HG02943 (cell line): ENCODE data around the gene OTUD1.
"Not testable (repeated sequence)": the region's sequence is repeated elsewhere in the genome, so short reads cannot be mapped to it uniquely, and the experiment has no call there.

Source experiments
- ATAC-seq: cut with Tn5 transposase; IDR thresholded peaks from one replicate; pipeline ENCODE4 v1.9.1; 2021; ENCODE audit warnings: mild to moderate bottlenecking, low read depth, moderate library complexity; ENCODE audit not compliant: unreplicated experiment

OTUD1 gene, protein sequence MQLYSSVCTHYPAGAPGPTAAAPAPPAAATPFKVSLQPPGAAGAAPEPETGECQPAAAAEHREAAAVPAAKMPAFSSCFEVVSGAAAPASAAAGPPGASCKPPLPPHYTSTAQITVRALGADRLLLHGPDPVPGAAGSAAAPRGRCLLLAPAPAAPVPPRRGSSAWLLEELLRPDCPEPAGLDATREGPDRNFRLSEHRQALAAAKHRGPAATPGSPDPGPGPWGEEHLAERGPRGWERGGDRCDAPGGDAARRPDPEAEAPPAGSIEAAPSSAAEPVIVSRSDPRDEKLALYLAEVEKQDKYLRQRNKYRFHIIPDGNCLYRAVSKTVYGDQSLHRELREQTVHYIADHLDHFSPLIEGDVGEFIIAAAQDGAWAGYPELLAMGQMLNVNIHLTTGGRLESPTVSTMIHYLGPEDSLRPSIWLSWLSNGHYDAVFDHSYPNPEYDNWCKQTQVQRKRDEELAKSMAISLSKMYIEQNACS

GRCh38 chr10:23438547-23439451, at the start of gene OTUD1:
Gene OTUD1, plus strand, starts transcription at chr10:23439075. Its CDS starts 383 bp downstream, at chr10:23439458.
- ATAC-seq: peak; percentile 76

DNA sequence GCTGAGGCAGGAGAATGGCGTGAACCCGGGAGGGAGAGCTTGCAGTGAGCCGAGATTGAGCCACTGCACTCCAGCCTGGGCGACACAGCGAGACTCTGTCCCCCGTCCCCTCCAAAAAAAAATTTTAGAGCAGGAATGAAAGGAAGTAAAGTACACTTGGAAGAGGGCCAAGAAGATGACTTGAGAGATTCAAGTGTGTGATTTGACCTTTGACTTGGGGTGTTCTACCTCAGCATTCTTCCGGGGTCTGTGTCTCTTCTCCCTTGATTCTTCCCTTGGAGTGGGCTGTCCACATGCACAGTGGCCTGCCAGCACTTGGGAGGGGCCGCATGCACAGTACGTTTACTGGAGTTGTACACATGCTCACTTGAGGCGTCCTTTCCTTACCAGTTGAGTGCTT, 48.5 kb upstream of the OTUD1 start:
- not testable (repeated sequence) for ATAC-seq

DNA sequence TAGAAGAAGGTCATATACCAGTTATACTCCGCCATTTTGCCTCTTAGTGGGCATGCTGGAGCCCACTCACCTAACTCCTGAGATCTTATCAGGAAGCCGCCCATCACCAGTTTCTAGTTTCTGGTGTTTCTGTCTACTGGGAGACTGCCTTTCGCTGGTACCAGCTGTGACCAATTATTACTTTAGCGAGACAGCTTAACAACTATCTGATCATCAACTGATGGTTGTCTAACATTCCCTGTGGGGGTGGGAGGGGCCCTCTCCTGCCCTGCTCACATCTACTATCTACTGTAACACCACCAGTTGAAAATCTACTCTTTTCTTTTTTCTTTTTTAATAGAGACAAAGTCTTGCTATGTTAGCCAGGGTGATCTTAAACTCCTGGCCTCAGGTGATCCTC, 48.1 kb upstream of the OTUD1 start:
- no peak for ATAC-seq

- ATAC-seq: no peak
Measured at GRCh38 chr10:23391821-23392220, 47.1 kb upstream of the OTUD1 start.

DNA sequence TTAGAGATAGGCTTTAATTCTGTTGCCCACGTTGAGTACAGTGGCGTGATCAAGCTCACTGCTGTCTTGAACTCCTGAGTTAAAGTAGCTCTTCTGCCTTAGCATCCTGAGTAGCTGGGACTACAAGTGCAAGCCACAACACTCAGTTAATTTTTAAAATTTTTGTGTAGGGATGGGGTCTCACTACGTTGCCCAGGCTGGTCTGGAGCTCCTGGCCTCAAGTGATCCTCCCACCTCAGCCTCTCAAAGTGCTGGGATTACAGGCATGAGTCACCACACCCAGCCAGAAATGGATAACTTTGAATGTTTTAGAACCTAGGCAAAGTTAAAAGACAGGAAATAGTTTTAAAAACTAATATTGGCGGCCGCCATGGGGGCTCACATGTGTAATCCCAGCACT, 43.9 kb upstream of the OTUD1 start:
- ATAC-seq: no peak

DNA sequence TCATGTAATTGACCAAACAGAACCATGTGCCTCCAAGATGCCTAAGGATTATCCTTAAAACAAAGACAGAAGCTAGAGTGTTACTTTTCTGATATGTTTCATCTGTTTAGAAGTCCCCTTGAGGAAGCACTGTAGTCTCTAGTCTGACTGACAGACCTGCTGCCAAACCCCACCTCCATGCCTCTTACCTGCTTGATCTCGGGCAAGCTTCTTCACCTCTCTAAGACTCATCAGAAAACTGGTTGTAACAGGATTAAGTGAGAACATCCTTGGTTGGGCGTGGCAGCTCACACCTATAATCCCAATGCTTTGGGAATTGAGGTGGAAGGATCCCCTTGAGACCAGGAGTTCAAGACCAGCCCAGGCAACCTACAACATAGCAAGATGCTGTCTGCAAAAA, 42.2 kb upstream of the OTUD1 start:
- ATAC-seq: no peak

GRCh38 chr10:23399701-23400144, 39.2 kb upstream of the OTUD1 start:
- no peak for ATAC-seq

- no peak for ATAC-seq
Measured at GRCh38 chr10:23402856-23403255, 36.0 kb upstream of the OTUD1 start.

DNA sequence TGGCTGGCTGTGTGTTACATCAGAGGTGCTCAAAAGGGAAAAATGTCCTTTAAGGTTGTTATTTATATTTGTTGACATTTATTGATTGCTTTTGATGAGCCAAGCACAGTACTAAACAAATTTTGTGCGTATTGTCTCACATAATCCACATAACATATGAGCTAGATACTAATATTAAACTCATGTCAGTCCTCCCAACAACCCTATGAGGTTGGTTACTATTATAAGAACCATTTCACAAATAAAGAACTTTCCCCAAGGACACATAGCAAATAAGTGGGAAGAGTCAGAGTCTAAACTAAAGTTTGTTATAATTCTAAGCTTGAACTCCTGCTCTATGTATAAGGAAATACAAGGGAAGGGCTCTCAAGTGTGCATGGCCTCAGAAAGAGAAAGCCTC, 35.6 kb upstream of the OTUD1 start:
- ATAC-seq: no peak

- no peak for ATAC-seq
Measured at GRCh38 chr10:23403719-23404118, 35.2 kb upstream of the OTUD1 start.

- no peak for ATAC-seq
Measured at GRCh38 chr10:23404461-23404980, 34.4 kb upstream of the OTUD1 start.

DNA sequence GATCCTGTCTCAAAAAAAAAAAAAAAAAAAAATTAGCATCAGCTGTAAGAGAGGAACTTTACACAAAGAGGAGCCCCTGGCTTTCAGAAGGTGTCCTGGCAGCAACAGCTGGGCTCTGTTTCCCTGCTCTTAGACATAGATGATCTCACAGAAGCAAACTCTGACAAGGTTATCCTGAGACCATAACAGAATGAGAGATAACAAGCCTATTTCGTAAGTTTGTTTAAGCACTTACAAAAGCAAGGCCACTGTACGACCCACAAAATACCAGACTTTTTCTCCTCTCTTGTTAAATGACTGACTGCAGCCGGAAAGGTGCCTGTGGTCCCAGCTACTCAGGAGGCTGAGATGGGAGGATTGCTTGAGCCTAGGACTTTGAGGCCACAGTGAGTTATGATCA, 33.3 kb upstream of the OTUD1 start:
- no peak for ATAC-seq

DNA sequence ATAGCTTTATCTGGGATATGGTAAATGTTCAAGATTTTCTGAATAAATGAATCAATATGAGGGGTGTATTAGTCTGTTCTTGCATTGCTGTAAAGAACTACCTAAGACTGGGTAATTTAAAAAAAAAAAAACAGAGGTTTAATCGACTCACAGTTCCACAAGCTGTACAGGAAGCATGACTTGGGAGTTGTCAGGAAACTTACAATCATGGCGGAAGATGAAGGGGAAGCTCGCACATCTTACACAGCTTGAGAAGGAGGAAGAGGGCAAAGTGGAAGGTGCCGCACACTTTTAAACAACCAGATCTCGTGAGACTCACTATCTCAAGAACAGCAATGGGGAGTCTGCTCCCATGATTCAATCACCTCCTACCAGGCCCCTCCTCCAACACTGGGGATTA, 32.5 kb upstream of the OTUD1 start:
- ATAC-seq: no peak

DNA sequence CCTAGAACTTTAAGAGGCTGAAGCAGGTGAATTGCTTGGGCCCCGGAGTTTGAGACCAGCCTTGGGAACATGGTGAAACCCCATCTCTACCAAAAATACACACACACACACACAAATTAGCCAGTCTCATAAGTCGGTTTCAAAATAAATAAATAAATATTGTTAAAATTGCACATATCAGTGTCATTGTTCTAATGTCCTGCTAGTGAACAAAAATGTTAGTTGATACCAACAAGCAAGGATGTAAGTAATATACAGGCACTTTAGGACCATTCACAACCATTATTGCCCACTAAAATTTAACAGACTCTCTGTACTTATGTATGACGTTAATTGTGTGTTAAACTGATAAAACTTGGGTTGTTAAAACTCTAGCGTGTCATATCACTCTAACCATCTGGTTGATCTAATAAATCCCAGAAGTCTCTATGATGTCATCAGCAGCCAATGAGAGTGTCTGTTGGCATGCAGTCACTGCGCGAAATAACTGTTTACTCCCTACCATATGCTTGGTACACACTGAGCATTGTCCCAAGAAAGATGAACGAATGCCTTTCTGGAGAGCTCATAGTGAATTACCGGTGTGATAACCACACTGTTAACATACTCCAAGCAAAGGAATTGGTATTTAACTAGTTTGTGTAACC, 30.4 kb upstream of the OTUD1 start:
- no peak for ATAC-seq

DNA sequence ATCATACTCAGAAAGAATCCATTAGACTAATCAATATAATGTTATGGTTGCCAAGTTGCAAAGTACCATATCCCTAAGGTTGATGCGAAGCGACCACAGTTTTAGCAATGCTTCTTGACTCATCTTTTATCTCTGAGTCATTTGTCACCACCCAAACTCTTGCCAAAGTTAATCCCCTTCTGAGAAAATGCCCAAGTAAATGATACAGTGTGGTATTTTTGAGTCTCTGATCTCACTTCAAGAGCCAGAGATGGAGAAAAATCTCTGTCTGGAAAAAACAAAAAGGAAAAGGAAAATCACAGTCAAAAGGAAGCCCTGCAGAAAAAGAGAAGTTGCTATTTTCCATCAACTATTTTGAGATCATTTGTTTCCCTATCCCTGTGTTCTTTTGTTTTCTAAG, 26.7 kb upstream of the OTUD1 start:
- ATAC-seq: no peak

GRCh38 chr10:23413629-23414089, 25.2 kb upstream of the OTUD1 start:
- peak; percentile 87 for ATAC-seq

GRCh38 chr10:23414658-23415057, 24.2 kb upstream of the OTUD1 start:
- ATAC-seq: no peak

GRCh38 chr10:23417254-23417653, 21.6 kb upstream of the OTUD1 start:
- no peak for ATAC-seq

- no peak for ATAC-seq
Measured at GRCh38 chr10:23418051-23418681, 20.7 kb upstream of the OTUD1 start.

GRCh38 chr10:23419201-23419600, 19.7 kb upstream of the OTUD1 start:
- no peak for ATAC-seq
